ENCODE measurements around the gene ALDH9A1.
A peak's percentile ranks its signal among the peaks of the same experiment; 100 is the strongest.
"Not testable (repeated sequence)": the region's sequence is repeated elsewhere in the genome, so short reads cannot be mapped to it uniquely, and the experiment has no call there.

The ALDH9A1 gene

GRCh38 chr1:165686971-165687433 lies 11.4 kb downstream of the ALDH9A1 start:
- DNase-seq (ENCODE audit: low read depth): no peak

- no peak for DNase-seq (ENCODE audit: low read depth)
These were observed 12.0 kb downstream of the ALDH9A1 start for GRCh38 chr1:165686121-165686970.

- no peak for DNase-seq (ENCODE audit: low read depth)
These were observed 14.4 kb downstream of the ALDH9A1 start for GRCh38 chr1:165683848-165684485.

GRCh38 chr1:165680773-165681172 lies 17.6 kb downstream of the ALDH9A1 start:
- DNase-seq (ENCODE audit: low read depth): not testable (repeated sequence)

GRCh38 chr1:165680303-165680702 lies 18.1 kb downstream of the ALDH9A1 start:
- no peak for DNase-seq (ENCODE audit: low read depth)

- DNase-seq (ENCODE audit: low read depth): no peak
These were observed 18.9 kb downstream of the ALDH9A1 start for GRCh38 chr1:165679282-165680036.

- DNase-seq (ENCODE audit: low read depth): no peak
These were observed 19.9 kb downstream of the ALDH9A1 start for GRCh38 chr1:165678509-165678908.

GRCh38 chr1:165675794-165676193 lies 22.6 kb downstream of the ALDH9A1 start:
- no peak for DNase-seq (ENCODE audit: low read depth)

GRCh38 chr1:165674599-165674998 lies 23.8 kb downstream of the ALDH9A1 start:
- DNase-seq (ENCODE audit: low read depth): no peak

- no peak for DNase-seq (ENCODE audit: low read depth)
These were observed 26.8 kb downstream of the ALDH9A1 start for GRCh38 chr1:165671526-165671925.

GRCh38 chr1:165668184-165668583 lies 30.2 kb downstream of the ALDH9A1 start:
- DNase-seq (ENCODE audit: low read depth): no peak

- peak; percentile 13 for DNase-seq (ENCODE audit: low read depth)
These were observed 32.1 kb downstream of the ALDH9A1 start for GRCh38 chr1:165666152-165666825.

- no peak for DNase-seq (ENCODE audit: low read depth)
These were observed 36.2 kb downstream of the ALDH9A1 start for GRCh38 chr1:165662186-165662585.

- no peak for DNase-seq (ENCODE audit: low read depth)
These were observed 36.7 kb downstream of the ALDH9A1 start for GRCh38 chr1:165661703-165662102.

- no peak for DNase-seq (ENCODE audit: low read depth)
These were observed 38.8 kb downstream of the ALDH9A1 start for GRCh38 chr1:165659581-165659895.

GRCh38 chr1:165658766-165659580 lies 39.4 kb downstream of the ALDH9A1 start:
- DNase-seq (ENCODE audit: low read depth): not testable (repeated sequence)

GRCh38 chr1:165650981-165651625 lies 47.3 kb downstream of the ALDH9A1 start:
- DNase-seq (ENCODE audit: low read depth): no peak

- DNase-seq (ENCODE audit: low read depth): no peak
These were observed 49.3 kb downstream of the ALDH9A1 start for GRCh38 chr1:165648919-165649572.

- DNase-seq (ENCODE audit: low read depth): no peak
These were observed 50.4 kb downstream of the ALDH9A1 start for GRCh38 chr1:165647970-165648369.

- DNase-seq (ENCODE audit: low read depth): no peak
These were observed 50.8 kb downstream of the ALDH9A1 start for GRCh38 chr1:165647517-165647916.
